PC-9 (cell line): ENCODE measurements around the gene TGM1. TPM values are rescaled to one million over a fixed set of nuclear protein-coding genes. Genes with fewer than 3 reads are reported as not detected.

Source experiments
- BruUV-seq: library from RNA; stranded (reverse); fragments of 400-500 nt; replicated peaks from 2 replicates; lab custom pipeline; 2021; lab: Mats Ljungman, UMichigan
- CTCF ChIA-PET: fragments of 300-600 bp; sonication (Branson Sonifier 250); formaldehyde crosslinking; loops from one replicate; lab custom pipeline; 2022; ENCODE audit warnings: antibody characterized with exemption; lab: Charles Lee
- POLR2A ChIA-PET: fragments of 300-600 bp; sonication (Branson Sonifier 250); formaldehyde crosslinking; loops from one replicate; lab custom pipeline; 2022; ENCODE audit warnings: antibody characterized with exemption; ENCODE audit not compliant: unreplicated experiment; lab: Charles Lee
- DNase-seq, 2 experiments: peaks; one replicate each; pipeline versions ENCODE4 v3.0.0 to v3.0.0-alpha.2; 2015 to 2022; ENCODE audit warnings: mixed read lengths in 1 of 2
- H2AFZ ChIP-seq: fragments of 200-600 bp; sonication (generic); 2 replicates; pipeline ENCODE4 v1.8.1; 2017; ENCODE audit warnings: antibody characterized with exemption
- H3F3A ChIP-seq: fragments of 200-600 bp; sonication (generic); 2 replicates; pipeline ENCODE4 v1.8.1; 2017; ENCODE audit warnings: antibody characterized with exemption, mild to moderate bottlenecking, low read depth; ENCODE audit not compliant: insufficient read depth
- H3K27ac ChIP-seq: fragments of 200-600 bp; sonication (generic); 2 replicates; pipeline ENCODE4 v1.6.1; 2016; ENCODE audit warnings: mixed run types
- H3K27me3 ChIP-seq: fragments of 200-600 bp; sonication (generic); 2 replicates; pipeline ENCODE4 v1.6.1; 2016; ENCODE audit warnings: low read depth, mixed run types; ENCODE audit not compliant: insufficient read depth
- H3K36me3 ChIP-seq: fragments of 200-600 bp; sonication (generic); 2 replicates; pipeline ENCODE4 v1.6.1; 2016; ENCODE audit warnings: low read depth, mixed run types
- H3K4me1 ChIP-seq: fragments of 200-600 bp; sonication (generic); replicated peaks from 2 replicates; pipeline ENCODE4 v1.6.1; 2016; ENCODE audit warnings: mixed run types; ENCODE audit not compliant: insufficient read depth
- H3K4me2 ChIP-seq: fragments of 200-600 bp; sonication (generic); 2 replicates; pipeline ENCODE4 v1.6.1; 2017; ENCODE audit warnings: mixed run types
- H3K4me3 ChIP-seq: fragments of 200-600 bp; sonication (generic); 2 replicates; pipeline ENCODE4 v1.6.1; 2016; ENCODE audit warnings: mixed run types
- H3K79me2 ChIP-seq: fragments of 200-600 bp; sonication (generic); 2 replicates; pipeline ENCODE4 v1.6.1; 2017; ENCODE audit warnings: low read depth, mixed run types
- H3K9me2 ChIP-seq: fragments of 200-600 bp; sonication (generic); 2 replicates; pipeline ENCODE4 v1.8.1; 2017; ENCODE audit warnings: mild to moderate bottlenecking; ENCODE audit not compliant: insufficient read depth
- H3K9me3 ChIP-seq: fragments of 200-600 bp; sonication (generic); 2 replicates; pipeline ENCODE4 v1.8.1; 2016; ENCODE audit warnings: low read depth; ENCODE audit not compliant: insufficient read depth
- H4K20me1 ChIP-seq: fragments of 200-600 bp; sonication (generic); 2 replicates; pipeline ENCODE4 v1.8.1; 2017; ENCODE audit not compliant: insufficient read depth
- EZH2 ChIP-seq: fragments of 200-600 bp; sonication (generic); IDR thresholded peaks from 2 replicates; pipeline ENCODE4 v1.8.0; 2017; ENCODE audit warnings: antibody characterized with exemption, low read depth
- intact Hi-C: fragments of 100-400 bp; cut with micrococcal nuclease; formaldehyde crosslinking; loops from one replicate; pipeline ENCODE4 v1.10.0; 2022; ENCODE audit not compliant: unreplicated experiment
- total RNA-seq: library from RNA; stranded (reverse); gene quantifications from 2 replicates; pipeline ENCODE4 v1.2.3, GENCODE V29; 2021
- TF ChIP-seq, protein P1 (sequence below): fragments of 200-600 bp; sonication (generic); conservative IDR thresholded peaks from 2 replicates; pipeline ENCODE4 v1.6.1; 2017; ENCODE audit warnings: mixed run types, antibody characterized with exemption, mild to moderate bottlenecking, moderate library complexity

Gene TGM1
- total RNA-seq, 1 experiment from 2014 or later, result 7.2 TPM

- Histone ChIP-seq H3K79me2 (no peaks in the 10 kb centered on the region), H3K9me3 (no peaks in the 10 kb centered on the region), H4K20me1 (no peaks in the 10 kb centered on the region), H3K4me1 (no peaks in the 10 kb centered on the region), H3K36me3 (no peaks in the 10 kb centered on the region), H3K27me3 (no peaks in the 10 kb centered on the region), H3K9me2 (no peaks in the 10 kb centered on the region), H3K4me3 (no peak overlapping the region), H3K4me2 (no peak overlapping the region), H3F3A (no peaks in the 10 kb centered on the region), H2AFZ (no peak overlapping the region), H3K27ac (no peak overlapping the region)
- TF ChIP-seq EZH2, result no peak
- TF ChIP-seq, protein P1, sequence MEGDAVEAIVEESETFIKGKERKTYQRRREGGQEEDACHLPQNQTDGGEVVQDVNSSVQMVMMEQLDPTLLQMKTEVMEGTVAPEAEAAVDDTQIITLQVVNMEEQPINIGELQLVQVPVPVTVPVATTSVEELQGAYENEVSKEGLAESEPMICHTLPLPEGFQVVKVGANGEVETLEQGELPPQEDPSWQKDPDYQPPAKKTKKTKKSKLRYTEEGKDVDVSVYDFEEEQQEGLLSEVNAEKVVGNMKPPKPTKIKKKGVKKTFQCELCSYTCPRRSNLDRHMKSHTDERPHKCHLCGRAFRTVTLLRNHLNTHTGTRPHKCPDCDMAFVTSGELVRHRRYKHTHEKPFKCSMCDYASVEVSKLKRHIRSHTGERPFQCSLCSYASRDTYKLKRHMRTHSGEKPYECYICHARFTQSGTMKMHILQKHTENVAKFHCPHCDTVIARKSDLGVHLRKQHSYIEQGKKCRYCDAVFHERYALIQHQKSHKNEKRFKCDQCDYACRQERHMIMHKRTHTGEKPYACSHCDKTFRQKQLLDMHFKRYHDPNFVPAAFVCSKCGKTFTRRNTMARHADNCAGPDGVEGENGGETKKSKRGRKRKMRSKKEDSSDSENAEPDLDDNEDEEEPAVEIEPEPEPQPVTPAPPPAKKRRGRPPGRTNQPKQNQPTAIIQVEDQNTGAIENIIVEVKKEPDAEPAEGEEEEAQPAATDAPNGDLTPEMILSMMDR, result no peak
- intact Hi-C loops, result no loop called here
- BruUV-seq, result no TSS peak
- POLR2A ChIA-PET, result no interaction called here
- DNase-seq, result peak; percentile 9 to 37
- CTCF ChIA-PET, result interaction anchor here (0.6 kb wide), 1 partner anchor 160 kb away, joined by 4 read pairs; no protein-coding TSS in a partner anchor
Measured at GRCh38 chr14:24251880-24252288, 11.1 kb downstream of the TGM1 start.

GRCh38 chr14:24250354-24250753, 12.6 kb downstream of the TGM1 start:
- ChIA-PET POLR2A (no interaction called here), CTCF (no interaction called here)
- no TSS peak for BruUV-seq
- H3K79me2 ChIP-seq, result no peaks in the 10 kb centered on the region
- H3K27ac ChIP-seq, result no peak overlapping the region
- no peaks in the 10 kb centered on the region for H3K4me1 ChIP-seq
- no peaks in the 10 kb centered on the region for H3K9me3 ChIP-seq
- no peak overlapping the region for H3K4me2 ChIP-seq
- H4K20me1 ChIP-seq, result no peaks in the 10 kb centered on the region
- no peak overlapping the region for H2AFZ ChIP-seq
- no peaks in the 10 kb centered on the region for H3K27me3 ChIP-seq
- intact Hi-C loops, result no loop called here
- H3K36me3 ChIP-seq, result no peaks in the 10 kb centered on the region
- no peaks in the 10 kb centered on the region for H3K9me2 ChIP-seq
- DNase-seq, result no peak
- H3F3A ChIP-seq, result no peaks in the 10 kb centered on the region
- no peak overlapping the region for H3K4me3 ChIP-seq
- TF ChIP-seq EZH2, result no peak
- TF ChIP-seq, protein P1, result no peak

GRCh38 chr14:24249230-24250021, 13.6 kb downstream of the TGM1 start:
- Histone ChIP-seq H3K4me1 (no peaks in the 10 kb centered on the region), H2AFZ (no peak overlapping the region), H3K36me3 (no peaks in the 10 kb centered on the region), H3K9me3 (no peaks in the 10 kb centered on the region), H3K9me2 (no peaks in the 10 kb centered on the region), H3K27me3 (no peaks in the 10 kb centered on the region), H3K79me2 (no peaks in the 10 kb centered on the region), H3K4me3 (no peak overlapping the region), H3K27ac (no peak overlapping the region), H3K4me2 (no peak overlapping the region), H4K20me1 (no peaks in the 10 kb centered on the region), H3F3A (no peaks in the 10 kb centered on the region)
- no peak for DNase-seq
- no TSS peak for BruUV-seq
- ChIA-PET POLR2A (no interaction called here), CTCF (no interaction called here)
- intact Hi-C loops, result no loop called here
- TF ChIP-seq, protein P1, result no peak
- TF ChIP-seq EZH2, result no peak
